BLaER1 treated with 17β-estradiol and CSF1 and Interleukin-3, amounts not matched to agents 10 nM and 100 nM (cell line): Measurements from ENCODE around the gene TAS1R3.
A peak's percentile ranks its signal among the peaks of the same experiment; 100 is the strongest.

ENCODE experiments used
- H3K27ac ChIP-seq, 11 experiments: shearing (Covaris generic); formaldehyde crosslinking; 2 replicates each; pipeline ENCODE4 v1.8.1; 2022
- H3K27me3 ChIP-seq, 11 experiments: shearing (Covaris generic); formaldehyde crosslinking; 2 replicates each; pipeline ENCODE4 v1.8.1; 2022
- H3K36me3 ChIP-seq, 11 experiments: shearing (Covaris generic); formaldehyde crosslinking; 2 replicates each; pipeline ENCODE4 v1.8.1; 2022
- H3K4me1 ChIP-seq, 10 experiments: shearing (Covaris generic); formaldehyde crosslinking; 2 replicates each; pipeline ENCODE4 v1.8.1; 2022
- H3K4me2 ChIP-seq, 11 experiments: shearing (Covaris generic); formaldehyde crosslinking; 2 replicates each; pipeline ENCODE4 v1.8.1; 2022
- H3K4me3 ChIP-seq, 10 experiments: shearing (Covaris generic); formaldehyde crosslinking; 2 replicates each; pipeline ENCODE4 v1.8.1; 2022
- H3K9ac ChIP-seq, 11 experiments: shearing (Covaris generic); formaldehyde crosslinking; 2 replicates each; pipeline ENCODE4 v1.8.1; 2022
- H3K9me3 ChIP-seq, 11 experiments: shearing (Covaris generic); formaldehyde crosslinking; replicated peaks in 1 of 11; 2 replicates each; pipeline ENCODE4 v1.8.1; 2022
- H4K20me1 ChIP-seq, 11 experiments: shearing (Covaris generic); formaldehyde crosslinking; 2 replicates each; pipeline ENCODE4 v1.8.1; 2022
- Cebpa-rat ChIP-seq, 11 experiments: shearing (Covaris generic); IDR thresholded peaks; 2 replicates each; pipeline ENCODE4 v1.8.1; 2022

Gene TAS1R3

DNA sequence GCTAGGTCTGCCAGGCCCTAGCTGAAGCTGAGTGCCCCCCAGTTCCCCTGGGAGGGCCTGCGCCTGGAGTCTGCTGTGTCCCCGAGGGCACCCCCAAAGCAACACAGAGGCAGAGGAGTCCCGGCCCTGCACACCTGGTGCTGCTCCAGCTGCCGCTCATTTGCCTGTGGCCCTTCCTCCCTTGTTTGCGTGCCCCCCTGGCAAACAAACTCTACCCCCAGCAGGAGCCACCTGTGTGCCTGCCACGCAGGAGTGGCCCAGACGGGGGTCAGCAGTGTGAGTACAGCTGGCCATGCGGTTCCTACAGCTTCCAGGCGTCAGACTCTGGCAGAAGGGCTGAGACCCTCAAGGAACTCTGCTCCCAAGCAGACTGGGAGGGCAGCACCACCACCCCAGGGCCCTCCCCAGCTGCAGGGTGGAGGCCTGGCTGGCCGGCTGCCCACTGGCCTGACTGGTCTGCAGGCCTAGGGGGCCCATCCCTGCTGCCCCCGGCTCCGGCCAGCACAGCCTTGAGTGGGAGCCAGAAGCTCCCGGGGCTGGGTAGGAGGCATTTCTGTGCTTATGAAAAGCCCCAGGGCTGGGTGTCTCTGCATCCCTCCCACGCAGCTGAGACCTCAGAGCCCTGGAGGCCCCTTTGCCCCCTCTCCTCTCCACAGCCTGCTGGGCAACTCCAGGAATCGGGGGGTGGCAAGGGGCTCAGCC lies 563 bp upstream of the TAS1R3 start:
- Histone ChIP-seq H3K4me2 (peak overlapping the region in 4 of 11 experiments; percentile 9 to 21 (median 18); a peak in 6 of 22 replicates), H3K9me3 (no peaks in the 10 kb centered on the region), H4K20me1 (peaks cover 22 to 98% (median 68%) of the 10 kb centered on the region in 11 experiments; a peak in 21 of 22 replicates), H3K36me3 (peaks cover 8 to 38% (median 26%) of the 10 kb centered on the region in 11 experiments; a peak in 17 of 22 replicates), H3K9ac (no peak overlapping the region), H3K27me3 (no peaks in the 10 kb centered on the region), H3K27ac (no peak overlapping the region), H3K4me1 (peaks cover 9 to 31% (median 23%) of the 10 kb centered on the region in 10 experiments), H3K4me3 (no peak overlapping the region)
- TF ChIP-seq Cebpa-rat (IDR thresholded peaks at IDR 0.05), result no peak

DNA sequence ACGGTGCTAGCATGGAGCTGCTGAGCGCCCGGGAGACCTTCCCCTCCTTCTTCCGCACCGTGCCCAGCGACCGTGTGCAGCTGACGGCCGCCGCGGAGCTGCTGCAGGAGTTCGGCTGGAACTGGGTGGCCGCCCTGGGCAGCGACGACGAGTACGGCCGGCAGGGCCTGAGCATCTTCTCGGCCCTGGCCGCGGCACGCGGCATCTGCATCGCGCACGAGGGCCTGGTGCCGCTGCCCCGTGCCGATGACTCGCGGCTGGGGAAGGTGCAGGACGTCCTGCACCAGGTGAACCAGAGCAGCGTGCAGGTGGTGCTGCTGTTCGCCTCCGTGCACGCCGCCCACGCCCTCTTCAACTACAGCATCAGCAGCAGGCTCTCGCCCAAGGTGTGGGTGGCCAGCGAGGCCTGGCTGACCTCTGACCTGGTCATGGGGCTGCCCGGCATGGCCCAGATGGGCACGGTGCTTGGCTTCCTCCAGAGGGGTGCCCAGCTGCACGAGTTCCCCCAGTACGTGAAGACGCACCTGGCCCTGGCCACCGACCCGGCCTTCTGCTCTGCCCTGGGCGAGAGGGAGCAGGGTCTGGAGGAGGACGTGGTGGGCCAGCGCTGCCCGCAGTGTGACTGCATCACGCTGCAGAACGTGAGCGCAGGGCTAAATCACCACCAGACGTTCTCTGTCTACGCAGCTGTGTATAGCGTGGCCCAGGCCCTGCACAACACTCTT lies 1.1 kb downstream of the TAS1R3 start:
- H3K4me2 ChIP-seq, result no peak overlapping the region
- TF ChIP-seq Cebpa-rat (IDR thresholded peaks at IDR 0.05), result no peak

DNA sequence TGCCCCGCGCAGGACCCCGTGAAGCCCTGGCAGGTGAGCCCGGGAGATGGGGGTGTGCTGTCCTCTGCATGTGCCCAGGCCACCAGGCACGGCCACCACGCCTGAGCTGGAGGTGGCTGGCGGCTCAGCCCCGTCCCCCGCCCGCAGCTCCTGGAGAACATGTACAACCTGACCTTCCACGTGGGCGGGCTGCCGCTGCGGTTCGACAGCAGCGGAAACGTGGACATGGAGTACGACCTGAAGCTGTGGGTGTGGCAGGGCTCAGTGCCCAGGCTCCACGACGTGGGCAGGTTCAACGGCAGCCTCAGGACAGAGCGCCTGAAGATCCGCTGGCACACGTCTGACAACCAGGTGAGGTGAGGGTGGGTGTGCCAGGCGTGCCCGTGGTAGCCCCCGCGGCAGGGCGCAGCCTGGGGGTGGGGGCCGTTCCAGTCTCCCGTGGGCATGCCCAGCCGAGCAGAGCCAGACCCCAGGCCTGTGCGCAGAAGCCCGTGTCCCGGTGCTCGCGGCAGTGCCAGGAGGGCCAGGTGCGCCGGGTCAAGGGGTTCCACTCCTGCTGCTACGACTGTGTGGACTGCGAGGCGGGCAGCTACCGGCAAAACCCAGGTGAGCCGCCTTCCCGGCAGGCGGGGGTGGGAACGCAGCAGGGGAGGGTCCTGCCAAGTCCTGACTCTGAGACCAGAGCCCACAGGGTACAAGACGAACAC lies 1.8 kb downstream of the TAS1R3 start:
- Histone ChIP-seq H3K27me3 (no peaks in the 10 kb centered on the region), H3K4me2 (no peak overlapping the region), H3K36me3 (peaks cover 5 to 43% (median 26%) of the 10 kb centered on the region in 11 experiments; a peak in 19 of 22 replicates), H3K4me1 (peaks cover 0 to 18% (median 12%) of the 10 kb centered on the region in 10 experiments; a peak in 14 of 20 replicates), H4K20me1 (peaks cover 13 to 95% (median 48%) of the 10 kb centered on the region in 11 experiments; a peak in 17 of 22 replicates), H3K27ac (no peak overlapping the region), H3K4me3 (no peak overlapping the region), H3K9ac (no peak overlapping the region), H3K9me3 (no peaks in the 10 kb centered on the region)
- no peak for TF ChIP-seq Cebpa-rat (IDR thresholded peaks at IDR 0.05)

More for the DNA sequence above, 1.1 kb downstream of the TAS1R3 start:
- Histone ChIP-seq H3K9ac (no peak overlapping the region), H3K36me3 (peaks cover 12 to 46% (median 30%) of the 10 kb centered on the region in 11 experiments; a peak in 20 of 22 replicates), H3K4me3 (no peak overlapping the region), H3K4me1 (peaks cover 0 to 20% (median 13%) of the 10 kb centered on the region in 10 experiments; a peak in 14 of 20 replicates), H3K27ac (no peak overlapping the region), H4K20me1 (peaks cover 13 to 98% (median 56%) of the 10 kb centered on the region in 11 experiments; a peak in 18 of 22 replicates), H3K27me3 (no peaks in the 10 kb centered on the region), H3K9me3 (no peaks in the 10 kb centered on the region)

DNA sequence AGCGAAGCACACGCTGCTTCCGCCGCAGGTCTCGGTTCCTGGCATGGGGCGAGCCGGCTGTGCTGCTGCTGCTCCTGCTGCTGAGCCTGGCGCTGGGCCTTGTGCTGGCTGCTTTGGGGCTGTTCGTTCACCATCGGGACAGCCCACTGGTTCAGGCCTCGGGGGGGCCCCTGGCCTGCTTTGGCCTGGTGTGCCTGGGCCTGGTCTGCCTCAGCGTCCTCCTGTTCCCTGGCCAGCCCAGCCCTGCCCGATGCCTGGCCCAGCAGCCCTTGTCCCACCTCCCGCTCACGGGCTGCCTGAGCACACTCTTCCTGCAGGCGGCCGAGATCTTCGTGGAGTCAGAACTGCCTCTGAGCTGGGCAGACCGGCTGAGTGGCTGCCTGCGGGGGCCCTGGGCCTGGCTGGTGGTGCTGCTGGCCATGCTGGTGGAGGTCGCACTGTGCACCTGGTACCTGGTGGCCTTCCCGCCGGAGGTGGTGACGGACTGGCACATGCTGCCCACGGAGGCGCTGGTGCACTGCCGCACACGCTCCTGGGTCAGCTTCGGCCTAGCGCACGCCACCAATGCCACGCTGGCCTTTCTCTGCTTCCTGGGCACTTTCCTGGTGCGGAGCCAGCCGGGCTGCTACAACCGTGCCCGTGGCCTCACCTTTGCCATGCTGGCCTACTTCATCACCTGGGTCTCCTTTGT lies 2.6 kb downstream of the TAS1R3 start:
- H4K20me1 ChIP-seq, result peaks cover 7 to 91% (median 41%) of the 10 kb centered on the region in 11 experiments; a peak in 17 of 22 replicates
- no peak for TF ChIP-seq Cebpa-rat (IDR thresholded peaks at IDR 0.05)
- H3K9me3 ChIP-seq, result no peaks in the 10 kb centered on the region
- no peak overlapping the region for H3K4me2 ChIP-seq
- peaks cover 0 to 14% (median 8%) of the 10 kb centered on the region in 10 experiments; a peak in 12 of 20 replicates for H3K4me1 ChIP-seq
- no peak overlapping the region for H3K9ac ChIP-seq
- H3K36me3 ChIP-seq, result peaks cover 6 to 43% (median 25%) of the 10 kb centered on the region in 11 experiments; a peak in 20 of 22 replicates
- no peaks in the 10 kb centered on the region for H3K27me3 ChIP-seq
- no peak overlapping the region for H3K27ac ChIP-seq
- no peak overlapping the region for H3K4me3 ChIP-seq

DNA sequence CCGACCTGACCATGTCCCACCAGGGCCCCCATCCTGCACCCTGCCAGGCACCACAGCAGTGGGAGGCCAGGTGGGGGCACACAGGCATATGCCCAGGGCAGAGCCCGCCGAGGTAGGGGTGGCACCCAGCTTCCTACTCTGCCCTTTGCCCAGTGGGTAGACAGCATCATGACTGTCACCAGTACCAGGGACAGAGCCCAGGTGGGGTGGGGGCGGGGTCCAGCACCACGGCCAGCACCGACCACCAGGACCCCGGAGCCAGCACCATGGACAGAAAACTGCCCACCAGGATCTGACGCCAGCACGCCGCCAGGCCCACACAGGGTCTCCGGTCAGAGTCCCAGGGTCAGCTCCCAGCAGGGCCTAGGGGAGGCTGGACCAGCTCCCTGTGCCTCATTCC lies 3.8 kb downstream of the TAS1R3 start:
- no peak for TF ChIP-seq Cebpa-rat (IDR thresholded peaks at IDR 0.05)
- Histone ChIP-seq H3K9ac (no peak overlapping the region), H3K9me3 (no peaks in the 10 kb centered on the region), H3K4me2 (no peak overlapping the region), H3K4me3 (no peak overlapping the region), H3K27me3 (no peaks in the 10 kb centered on the region), H4K20me1 (peaks cover 0 to 85% (median 29%) of the 10 kb centered on the region in 11 experiments; a peak in 13 of 22 replicates), H3K36me3 (peaks cover 6 to 45% (median 28%) of the 10 kb centered on the region in 11 experiments; a peak in 19 of 22 replicates), H3K4me1 (peaks cover 0 to 11% (median 8%) of the 10 kb centered on the region in 10 experiments; a peak in 11 of 20 replicates), H3K27ac (no peak overlapping the region)

DNA sequence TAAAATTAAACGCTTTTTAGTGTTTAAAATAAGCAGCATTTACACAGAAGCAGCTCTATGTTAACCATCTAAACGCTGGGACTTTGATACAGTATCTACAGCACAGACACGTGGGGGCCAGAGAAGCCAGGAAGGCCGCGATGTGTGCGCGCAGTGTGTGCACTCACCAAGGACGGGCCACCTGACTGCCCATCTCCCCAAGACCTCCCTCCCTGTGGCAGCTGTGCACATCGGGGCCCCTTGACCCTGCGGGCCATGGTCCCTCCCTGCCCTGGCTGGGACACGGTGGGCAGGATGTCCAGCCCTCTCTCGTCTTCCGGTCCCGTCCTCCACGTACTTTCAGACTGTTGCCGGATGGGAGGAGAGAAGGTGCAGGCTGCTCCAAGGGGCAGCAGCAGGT lies 4.2 kb downstream of the TAS1R3 start:
- Histone ChIP-seq H3K36me3 (peaks cover 6 to 49% (median 32%) of the 10 kb centered on the region in 11 experiments; a peak in 20 of 22 replicates), H4K20me1 (peaks cover 0 to 84% (median 27%) of the 10 kb centered on the region in 11 experiments; a peak in 14 of 22 replicates), H3K27ac (no peak overlapping the region), H3K9me3 (no peaks in the 10 kb centered on the region), H3K4me3 (no peak overlapping the region), H3K27me3 (no peaks in the 10 kb centered on the region), H3K4me2 (no peak overlapping the region), H3K9ac (no peak overlapping the region), H3K4me1 (peaks cover 0 to 7% (median 6%) of the 10 kb centered on the region in 10 experiments; a peak in 11 of 20 replicates)
- no peak for TF ChIP-seq Cebpa-rat (IDR thresholded peaks at IDR 0.05)

DNA sequence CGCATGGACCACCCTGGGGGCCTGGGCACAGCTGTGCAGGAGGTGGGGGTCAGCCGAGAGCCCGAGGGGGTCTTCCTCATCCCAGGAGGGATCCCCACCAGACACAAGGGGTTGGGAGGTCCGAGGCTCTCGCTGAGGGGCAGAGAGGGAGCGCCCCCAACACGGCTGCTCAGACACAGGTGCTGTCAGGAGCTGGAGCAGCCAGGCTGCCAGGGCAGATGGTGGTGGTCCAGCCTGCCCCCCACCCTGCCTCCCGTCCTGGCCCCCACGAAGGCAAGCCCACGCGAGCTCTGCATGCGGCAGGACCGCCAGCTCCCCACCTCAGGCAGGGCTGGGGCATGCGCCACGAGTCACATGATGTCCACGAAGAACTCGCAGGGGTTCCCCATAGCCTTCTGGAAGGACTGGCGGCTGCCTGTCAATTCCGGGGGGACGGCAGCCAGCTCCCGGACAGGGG lies 4.7 kb downstream of the TAS1R3 start:
- Histone ChIP-seq H3K27me3 (no peaks in the 10 kb centered on the region), H3K4me1 (peaks cover 0 to 5% (median under 1%) of the 10 kb centered on the region in 10 experiments; a peak in 6 of 20 replicates), H3K36me3 (peaks cover 6 to 54% (median 37%) of the 10 kb centered on the region in 11 experiments; a peak in 20 of 22 replicates), H3K4me3 (no peak overlapping the region), H3K9me3 (no peaks in the 10 kb centered on the region), H3K4me2 (no peak overlapping the region), H3K9ac (no peak overlapping the region), H4K20me1 (peaks cover 0 to 84% (median 27%) of the 10 kb centered on the region in 11 experiments; a peak in 14 of 22 replicates), H3K27ac (no peak overlapping the region)
- no peak for TF ChIP-seq Cebpa-rat (IDR thresholded peaks at IDR 0.05)

DNA sequence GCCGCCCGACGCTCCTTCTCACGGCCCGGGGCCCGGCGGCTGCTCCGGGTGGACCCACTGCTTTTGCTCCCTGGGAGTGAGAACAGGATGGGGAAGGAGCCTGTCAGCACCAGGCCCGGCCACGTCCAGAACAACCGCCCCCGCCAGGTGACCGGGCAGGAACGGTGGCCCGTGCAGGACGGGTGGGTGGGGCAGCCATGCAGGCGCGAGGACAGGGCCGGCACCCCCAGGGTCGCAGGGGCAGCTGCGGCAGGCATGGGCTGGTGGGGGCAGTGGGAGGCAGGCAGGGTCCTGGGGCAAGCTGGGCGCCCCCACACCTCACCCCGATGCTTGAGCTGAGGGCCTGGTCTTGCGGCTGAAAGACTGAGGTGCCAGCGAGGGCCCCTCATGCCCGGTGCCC lies 5.4 kb downstream of the TAS1R3 start:
- Histone ChIP-seq H3K27me3 (no peaks in the 10 kb centered on the region), H4K20me1 (peaks cover 5 to 84% (median 27%) of the 10 kb centered on the region in 11 experiments; a peak in 17 of 22 replicates)

More for the DNA sequence above, 5.4 kb downstream of the TAS1R3 start:
- no peak overlapping the region for H3K4me2 ChIP-seq
- H3K4me3 ChIP-seq, result no peak overlapping the region
- H3K9me3 ChIP-seq, result no peaks in the 10 kb centered on the region
- H3K36me3 ChIP-seq, result peaks cover 6 to 61% (median 43%) of the 10 kb centered on the region in 11 experiments; a peak in 20 of 22 replicates
- H3K27ac ChIP-seq, result no peak overlapping the region
- no peaks in the 10 kb centered on the region for H3K4me1 ChIP-seq
- no peak for TF ChIP-seq Cebpa-rat (IDR thresholded peaks at IDR 0.05)
- H3K9ac ChIP-seq, result no peak overlapping the region
